SK-N-SH treated with all-trans-retinoic acid at 6 μM for 48 hours (cell line): ENCODE data around the gene METTL1.
A peak's percentile ranks its signal among the peaks of the same experiment; 100 is the strongest.

Source experiments
- ATAC-seq: fragments of 200-7000 bp; cut with Tn5 transposase; 3 replicates; pipeline ENCODE4 v1.9.1; 2020; ENCODE audit warnings: mild to moderate bottlenecking, moderate library complexity
- ARNTL ChIP-seq: fragments of 450-650 bp; formaldehyde crosslinking; IDR thresholded peaks from 2 replicates; pipeline ENCODE4 v1.5.0; 2020; ENCODE audit warnings: low read depth, mild to moderate bottlenecking, moderate library complexity, borderline replicate concordance
- BACH2 ChIP-seq: fragments of 250-450 bp; sonication (Bioruptor Pico); IDR thresholded peaks from 2 replicates; pipeline ENCODE4 v1.9.0; 2021; ENCODE audit warnings: mild to moderate bottlenecking, borderline replicate concordance
- CREB5 ChIP-seq: fragments of 250-450 bp; sonication (Bioruptor Pico); IDR thresholded peaks from 2 replicates; pipeline ENCODE4 v1.5.1; 2020; ENCODE audit warnings: low read depth, mild to moderate bottlenecking, moderate library complexity
- CSDC2 ChIP-seq: fragments of 250-450 bp; sonication (Bioruptor Pico); IDR thresholded peaks from 2 replicates; pipeline ENCODE4 v1.5.0; 2020; ENCODE audit warnings: mild to moderate bottlenecking, moderate library complexity
- CSRNP3 ChIP-seq: fragments of 250-450 bp; sonication (Bioruptor Pico); IDR thresholded peaks from 2 replicates; pipeline ENCODE4 v1.5.1; 2021; ENCODE audit warnings: mild to moderate bottlenecking, moderate library complexity
- ESRRG ChIP-seq: fragments of 250-450 bp; sonication (Bioruptor Pico); IDR thresholded peaks from 2 replicates; pipeline ENCODE4 v1.6.1; 2021; ENCODE audit warnings: mild to moderate bottlenecking
- GLIS3 ChIP-seq: fragments of 250-450 bp; sonication (Bioruptor Pico); IDR thresholded peaks from 2 replicates; pipeline ENCODE4 v1.5.0; 2020; ENCODE audit warnings: mild to moderate bottlenecking, moderate library complexity
- ISL1 ChIP-seq: fragments of 250-450 bp; sonication (Bioruptor Pico); IDR thresholded peaks from 2 replicates; pipeline ENCODE4 v2.1.2; 2022; ENCODE audit warnings: mild to moderate bottlenecking, moderate library complexity
- OSR1 ChIP-seq: fragments of 250-450 bp; sonication (Bioruptor Pico); IDR thresholded peaks from 2 replicates; pipeline ENCODE4 v1.8.0; 2022; ENCODE audit warnings: moderate library complexity, mild to moderate bottlenecking, inconsistent platforms
- PATZ1 ChIP-seq: fragments of 250-450 bp; sonication (Bioruptor Pico); IDR thresholded peaks from 2 replicates; pipeline ENCODE4 v1.8.0; 2020; ENCODE audit warnings: mild to moderate bottlenecking, moderate library complexity, borderline replicate concordance
- POU6F1 ChIP-seq: fragments of 250-450 bp; sonication (Bioruptor Pico); IDR thresholded peaks from 2 replicates; pipeline ENCODE4 v1.8.0; 2021; ENCODE audit warnings: low read depth, mild to moderate bottlenecking, moderate library complexity, borderline replicate concordance
- PPARA ChIP-seq: fragments of 250-450 bp; sonication (Bioruptor Pico); IDR thresholded peaks from 2 replicates; pipeline ENCODE4 v1.5.0; 2020; ENCODE audit warnings: mild to moderate bottlenecking, borderline replicate concordance
- RARB ChIP-seq: fragments of 250-450 bp; sonication (Bioruptor Pico); IDR thresholded peaks from 2 replicates; pipeline ENCODE4 v1.8.0; 2021; ENCODE audit warnings: mild to moderate bottlenecking, moderate library complexity
- SNAI2 ChIP-seq: fragments of 250-450 bp; sonication (Bioruptor Pico); IDR thresholded peaks from 2 replicates; pipeline ENCODE4 v1.5.0; 2020; ENCODE audit warnings: mild to moderate bottlenecking, moderate library complexity
- TOX ChIP-seq: fragments of 250-450 bp; sonication (Bioruptor Pico); IDR thresholded peaks from 2 replicates; pipeline ENCODE4 v1.8.0; 2021; ENCODE audit warnings: mild to moderate bottlenecking, moderate library complexity, borderline replicate concordance
- TSHZ2 ChIP-seq: fragments of 250-450 bp; sonication (Bioruptor Pico); IDR thresholded peaks from 2 replicates; pipeline ENCODE4 v1.5.0; 2020; ENCODE audit warnings: mild to moderate bottlenecking, moderate library complexity
- ZC3H10 ChIP-seq: fragments of 250-450 bp; sonication (Bioruptor Pico); IDR thresholded peaks from 2 replicates; pipeline ENCODE4 v1.5.1; 2021; ENCODE audit warnings: mild to moderate bottlenecking, moderate library complexity
- ZFP3 ChIP-seq: fragments of 250-450 bp; sonication (Bioruptor Pico); IDR thresholded peaks from 2 replicates; pipeline ENCODE4 v1.5.0; 2020; ENCODE audit warnings: mild to moderate bottlenecking, moderate library complexity
- ZFP30 ChIP-seq: fragments of 450-650 bp; formaldehyde crosslinking; IDR thresholded peaks from 2 replicates; pipeline ENCODE4 v1.5.0; 2022; ENCODE audit warnings: mild to moderate bottlenecking, moderate library complexity
- ZNF565 ChIP-seq: fragments of 450-650 bp; formaldehyde crosslinking; conservative IDR thresholded peaks from 2 replicates; pipeline ENCODE4 v1.5.0; 2020; ENCODE audit warnings: low read depth, mild to moderate bottlenecking, moderate library complexity
- ZNF70 ChIP-seq: fragments of 450-650 bp; formaldehyde crosslinking; IDR thresholded peaks from 2 replicates; pipeline ENCODE4 v1.5.0; 2020; ENCODE audit warnings: mild to moderate bottlenecking, moderate library complexity
- ZNF8 ChIP-seq: fragments of 450-650 bp; formaldehyde crosslinking; IDR thresholded peaks from 2 replicates; pipeline ENCODE4 v1.5.0; 2020; ENCODE audit warnings: mild to moderate bottlenecking, moderate library complexity

METTL1 gene

GRCh38 chr12:57735952-57736740, 35.8 kb downstream of the METTL1 start:
- ATAC-seq, result peak; percentile 78
- TF ChIP-seq CSRNP3 (CRISPR knock-in tag), result no peak
- TF ChIP-seq PATZ1 (CRISPR knock-in tag), result no peak
- TF ChIP-seq BACH2, result no peak
- no peak for TF ChIP-seq GLIS3 (CRISPR knock-in tag)
- no peak for TF ChIP-seq ZNF8 (CRISPR knock-in tag)
- no peak for TF ChIP-seq ESRRG (CRISPR knock-in tag)
- no peak for TF ChIP-seq POU6F1
- no peak for TF ChIP-seq ZFP30 (CRISPR knock-in tag)
- TF ChIP-seq ZC3H10 (CRISPR knock-in tag), result no peak
- TF ChIP-seq ZFP3 (CRISPR knock-in tag), result no peak
- TF ChIP-seq CSDC2 (CRISPR knock-in tag), result no peak
- TF ChIP-seq TSHZ2, result no peak
- TF ChIP-seq ZNF565 (CRISPR knock-in tag), result no peak
- no peak for TF ChIP-seq ZNF70 (CRISPR knock-in tag)
- no peak for TF ChIP-seq PPARA (CRISPR knock-in tag)
- TF ChIP-seq CREB5 (CRISPR knock-in tag), result no peak
- TF ChIP-seq SNAI2 (CRISPR knock-in tag), result no peak
- no peak for TF ChIP-seq TOX (CRISPR knock-in tag)
- TF ChIP-seq OSR1, result no peak
- no peak for TF ChIP-seq RARB (CRISPR knock-in tag)
- TF ChIP-seq, all 23 proteins: peak for 0

GRCh38 chr12:57735198-57735855, 36.6 kb downstream of the METTL1 start:
- ATAC-seq, result no peak; the same call in 1 of the 3 replicates
- no peak for TF ChIP-seq ISL1 (CRISPR knock-in tag)
- no peak for TF ChIP-seq OSR1
- TF ChIP-seq ARNTL (CRISPR knock-in tag), result no peak
- no peak for TF ChIP-seq TOX (CRISPR knock-in tag)
- no peak for TF ChIP-seq ZFP3 (CRISPR knock-in tag)
- no peak for TF ChIP-seq PPARA (CRISPR knock-in tag)
- TF ChIP-seq ZNF70 (CRISPR knock-in tag), result no peak
- TF ChIP-seq SNAI2 (CRISPR knock-in tag), result no peak
- TF ChIP-seq POU6F1, result no peak
- TF ChIP-seq ESRRG (CRISPR knock-in tag), result no peak
- no peak for TF ChIP-seq RARB (CRISPR knock-in tag)
